Activated CD4-positive, CD25-positive, alpha-beta regulatory T cell treated with anti-CD3 and anti-CD28 coated beads, Interleukin-2, amount 50 U/mL, for 72 hours (primary cell): ENCODE results near the gene HRK.

Source experiments
- DNase-seq: peaks from one replicate; pipeline ENCODE4 v3.0.0; 2021

The HRK gene

DNA sequence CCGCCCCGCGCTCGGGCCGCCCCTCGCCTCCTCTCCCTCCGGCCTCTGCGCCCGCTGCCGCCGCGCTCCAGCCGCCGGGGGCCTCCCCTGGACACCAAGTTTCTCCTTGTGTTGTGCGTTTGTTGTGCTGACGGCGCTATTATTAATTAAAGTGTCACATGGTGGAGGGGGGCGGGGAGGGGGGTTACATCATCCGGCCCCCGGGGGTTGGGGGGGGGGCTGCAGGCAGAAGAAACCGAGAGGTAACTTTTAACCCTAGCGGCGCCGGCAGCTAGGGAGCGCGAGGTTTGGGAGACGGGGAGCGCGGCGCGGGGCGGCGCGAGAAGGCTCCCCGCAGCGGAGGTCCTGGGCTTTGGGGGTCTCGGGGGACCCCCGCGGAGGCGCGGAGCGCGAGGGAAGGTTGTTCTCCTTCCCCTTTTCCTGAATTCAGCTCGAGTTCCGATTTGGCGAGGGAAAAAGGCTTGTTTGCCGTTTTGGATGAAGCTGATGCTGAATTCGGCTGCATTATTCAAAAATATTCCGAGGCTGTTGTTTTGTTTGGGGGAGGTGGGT lies at the start of gene HRK:
TSS of gene HRK (minus strand) at position 117 of the 552 bp plus-strand sequence. CDS start 134 bp downstream, outside the sequence.
- DNase-seq, result no peak

DNA sequence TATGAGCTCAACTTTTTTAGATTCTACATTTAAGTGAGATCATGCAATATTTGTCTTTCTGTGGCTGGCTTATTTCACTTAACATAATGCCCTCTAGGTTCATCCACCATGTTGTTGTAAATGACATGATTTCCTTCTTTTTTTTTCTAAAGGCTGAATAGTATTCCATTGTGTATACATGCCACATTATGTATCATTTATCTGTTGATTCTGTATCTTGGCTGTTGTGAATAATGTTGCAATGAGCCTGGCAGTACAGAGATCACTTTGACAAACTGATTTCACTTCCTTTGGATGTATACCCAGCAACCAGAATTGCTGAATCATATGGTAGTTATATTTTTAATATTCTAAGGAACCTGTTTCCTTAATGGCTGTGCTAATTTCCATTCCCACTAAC lies 48.6 kb upstream of the HRK start:
- DNase-seq, result no peak

- no peak for DNase-seq
Observed at GRCh38 chr12:116928504-116928903, 47.3 kb upstream of the HRK start.

- no peak for DNase-seq
Observed at GRCh38 chr12:116927244-116927940, 46.2 kb upstream of the HRK start.

GRCh38 chr12:116926283-116927243 lies 45.3 kb upstream of the HRK start:
- no peak for DNase-seq

DNA sequence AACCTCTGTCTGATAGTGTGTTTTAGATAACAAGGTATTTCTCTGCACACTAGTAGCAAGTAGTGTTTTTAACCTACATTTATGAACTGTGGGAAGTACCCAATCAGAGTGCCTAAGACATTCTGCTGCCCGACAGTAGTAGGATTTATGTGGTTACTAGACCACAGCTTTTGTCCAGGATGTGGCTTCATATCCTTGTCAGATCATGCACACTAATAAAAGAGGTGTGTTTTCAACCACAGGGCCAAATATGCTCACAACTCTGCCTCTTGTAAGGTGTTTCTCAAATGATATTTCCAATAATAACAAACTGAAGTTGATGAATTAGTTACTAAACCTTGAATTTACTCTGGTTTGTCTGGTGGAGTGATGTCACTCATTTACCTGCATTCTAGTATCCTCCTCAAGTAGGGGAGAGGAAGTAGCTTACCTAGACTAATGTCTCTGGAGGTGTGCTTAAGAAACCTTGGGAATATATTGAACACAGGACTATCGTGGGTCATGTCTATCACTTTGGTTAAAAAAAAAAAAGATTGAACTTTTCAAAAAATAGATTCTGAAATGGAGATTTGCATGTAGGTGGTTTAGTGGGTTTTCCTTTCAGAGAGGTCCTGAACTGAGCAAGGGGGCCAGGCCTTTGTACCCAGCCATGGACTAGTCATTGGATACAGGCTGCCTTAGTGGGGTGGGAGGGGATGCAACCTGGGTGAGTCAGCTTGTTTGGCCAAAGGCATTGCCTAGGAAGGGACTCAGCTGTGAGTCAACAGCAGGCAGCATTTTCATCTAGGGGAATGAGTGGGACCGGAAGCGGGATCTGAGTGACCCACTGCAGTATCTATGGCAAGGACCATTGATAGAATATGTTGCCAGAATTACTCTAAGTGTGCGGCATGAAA lies 43.6 kb upstream of the HRK start:
- DNase-seq, result no peak

DNA sequence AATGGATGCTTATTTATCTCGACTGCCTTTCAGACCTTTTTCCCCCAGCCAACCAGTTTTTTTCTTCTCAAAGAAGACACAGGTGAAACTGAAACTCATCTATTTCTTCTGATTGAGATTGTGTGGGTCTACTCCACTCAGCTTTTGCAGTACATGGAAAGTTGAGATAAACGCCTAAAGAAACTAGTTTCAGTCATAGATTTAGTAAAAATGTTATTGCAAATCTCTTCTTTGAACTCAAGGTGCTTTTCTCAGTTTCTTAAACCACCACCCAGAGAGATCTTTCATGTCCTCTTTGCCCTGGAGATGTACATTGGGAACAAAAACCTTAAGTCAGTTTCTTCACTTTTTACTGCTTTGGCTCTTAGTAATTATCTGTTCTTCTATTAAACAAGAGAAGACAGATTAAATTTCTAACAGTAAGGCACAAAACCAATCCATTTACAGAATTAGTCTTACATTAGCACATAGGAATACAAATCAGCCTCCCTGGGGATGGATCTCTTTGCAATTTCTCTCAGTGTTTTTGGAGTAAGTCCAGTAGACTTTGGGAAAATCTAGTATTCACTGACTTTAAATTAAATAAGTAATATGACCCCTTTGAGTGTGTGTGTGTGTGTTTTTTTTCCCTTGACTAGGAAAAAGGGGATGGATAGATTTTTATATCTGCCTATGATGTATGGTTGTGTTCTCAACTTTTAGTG lies 41.1 kb upstream of the HRK start:
- DNase-seq, result no peak

DNA sequence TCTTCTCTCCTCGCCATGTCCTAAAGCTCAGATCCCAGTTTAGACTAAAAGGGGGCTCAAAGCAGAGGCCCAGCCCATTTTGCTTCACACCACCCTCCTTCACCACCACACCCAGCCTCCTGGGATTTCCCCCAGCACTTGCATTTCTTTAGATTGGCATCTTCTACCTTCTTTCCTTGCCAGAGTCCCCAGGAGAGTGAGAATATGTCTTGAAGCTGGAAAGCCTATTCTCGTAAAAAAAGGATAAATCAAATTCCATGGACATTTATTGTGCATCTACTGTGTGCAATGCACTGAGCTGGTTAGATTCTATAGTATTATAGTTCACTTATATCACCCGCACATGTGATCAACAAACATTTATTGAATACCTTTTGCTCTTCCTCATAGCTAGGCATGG lies 39.7 kb upstream of the HRK start:
- DNase-seq, result no peak

DNA sequence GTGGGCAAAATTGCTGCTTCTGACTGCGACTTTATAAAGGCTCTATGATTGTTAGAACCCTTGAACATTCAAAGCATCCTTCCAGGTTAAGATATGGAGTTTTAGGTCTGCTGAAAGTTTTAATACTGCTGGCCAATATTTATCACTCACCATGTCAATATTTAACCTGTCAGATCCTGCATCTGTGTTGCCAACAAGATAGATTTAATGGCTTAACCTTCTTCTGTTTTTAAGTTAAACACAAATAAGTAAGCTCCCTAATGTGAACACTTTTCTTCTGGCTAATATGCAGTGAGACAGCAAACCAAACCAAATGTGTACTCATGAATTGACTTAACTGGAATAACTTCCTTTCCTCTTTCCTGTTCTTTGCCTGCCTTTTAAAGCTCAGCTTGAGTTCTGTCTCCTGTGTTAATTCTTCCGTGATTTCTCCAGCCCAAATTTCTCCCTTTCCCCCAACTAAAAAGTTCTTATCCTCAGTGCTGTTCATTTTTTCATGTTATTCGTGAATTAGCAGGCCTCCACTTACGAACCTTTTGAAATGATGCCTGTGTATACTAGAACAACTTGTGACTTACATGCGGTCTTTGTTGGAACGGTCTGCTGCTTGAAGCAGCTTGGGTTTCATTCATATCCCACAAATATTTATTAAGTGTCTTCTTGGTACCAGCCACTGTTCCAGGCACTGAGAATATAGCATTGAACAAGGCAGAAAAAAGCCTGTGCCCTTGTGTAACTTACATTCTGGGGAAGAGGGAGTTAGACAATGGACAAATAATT lies 38.7 kb upstream of the HRK start:
- no peak for DNase-seq

- DNase-seq, result no peak
Observed at GRCh38 chr12:116919247-116919661, 38.0 kb upstream of the HRK start.

DNA sequence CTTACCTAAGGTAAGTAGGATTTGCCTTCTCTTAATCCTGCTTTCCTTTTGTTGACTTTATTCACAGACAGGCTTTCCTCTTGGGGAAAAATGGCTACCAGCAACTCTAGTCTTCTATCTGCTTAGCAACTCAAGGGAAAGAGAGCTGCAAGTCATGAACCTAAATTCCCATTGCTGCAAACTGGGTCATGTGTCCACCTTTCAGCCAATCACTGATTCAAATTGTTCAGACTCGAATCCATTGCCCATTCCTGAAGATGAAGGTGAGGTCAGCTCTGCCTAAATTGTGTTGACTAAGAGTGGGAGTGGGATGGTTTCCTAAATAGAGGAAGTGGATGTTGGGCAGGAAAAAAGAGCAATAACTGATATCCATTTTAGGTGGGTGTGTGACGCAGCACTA lies 37.2 kb upstream of the HRK start:
- no peak for DNase-seq

DNA sequence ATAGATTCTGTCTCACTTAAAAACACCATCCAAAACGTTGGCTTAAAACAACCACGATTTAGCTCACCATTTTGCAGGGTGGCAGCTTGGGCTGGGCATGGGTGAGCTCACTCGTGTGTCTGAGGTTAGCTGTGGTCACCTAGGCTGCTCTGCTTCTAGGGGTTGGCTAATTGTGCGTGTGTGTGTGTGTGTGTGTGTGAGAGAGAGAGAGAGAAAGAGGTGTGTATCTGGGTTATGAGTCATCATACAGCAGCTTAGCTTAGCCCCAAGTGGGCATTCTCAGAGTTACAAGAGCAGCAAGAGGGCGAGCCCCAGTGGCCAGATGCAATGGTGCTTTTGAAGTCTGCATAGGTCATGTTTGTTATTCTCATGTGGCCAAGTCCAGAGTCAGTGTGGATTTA lies 35.5 kb upstream of the HRK start:
- DNase-seq, result peak; percentile 31

DNA sequence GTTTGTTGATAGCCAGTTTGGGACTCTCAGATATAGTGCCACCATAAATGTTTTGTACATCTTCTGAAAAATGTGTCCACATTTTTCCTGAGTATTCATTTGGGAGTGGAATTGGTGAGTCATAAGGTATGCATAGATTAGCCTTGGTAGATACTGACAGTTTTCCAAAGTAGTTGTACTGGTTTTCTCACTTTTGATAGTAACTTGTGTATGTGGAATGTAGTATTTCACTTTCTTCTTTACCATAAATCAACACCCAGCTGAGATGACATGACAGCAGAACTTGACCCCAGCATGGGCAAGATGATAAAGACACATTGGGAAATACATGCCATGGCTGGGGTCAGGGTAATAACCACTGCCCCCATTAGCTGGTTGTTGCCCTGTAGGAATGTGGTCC lies 34.9 kb upstream of the HRK start:
- DNase-seq, result no peak

GRCh38 chr12:116915326-116915725 lies 34.1 kb upstream of the HRK start:
- no peak for DNase-seq

DNA sequence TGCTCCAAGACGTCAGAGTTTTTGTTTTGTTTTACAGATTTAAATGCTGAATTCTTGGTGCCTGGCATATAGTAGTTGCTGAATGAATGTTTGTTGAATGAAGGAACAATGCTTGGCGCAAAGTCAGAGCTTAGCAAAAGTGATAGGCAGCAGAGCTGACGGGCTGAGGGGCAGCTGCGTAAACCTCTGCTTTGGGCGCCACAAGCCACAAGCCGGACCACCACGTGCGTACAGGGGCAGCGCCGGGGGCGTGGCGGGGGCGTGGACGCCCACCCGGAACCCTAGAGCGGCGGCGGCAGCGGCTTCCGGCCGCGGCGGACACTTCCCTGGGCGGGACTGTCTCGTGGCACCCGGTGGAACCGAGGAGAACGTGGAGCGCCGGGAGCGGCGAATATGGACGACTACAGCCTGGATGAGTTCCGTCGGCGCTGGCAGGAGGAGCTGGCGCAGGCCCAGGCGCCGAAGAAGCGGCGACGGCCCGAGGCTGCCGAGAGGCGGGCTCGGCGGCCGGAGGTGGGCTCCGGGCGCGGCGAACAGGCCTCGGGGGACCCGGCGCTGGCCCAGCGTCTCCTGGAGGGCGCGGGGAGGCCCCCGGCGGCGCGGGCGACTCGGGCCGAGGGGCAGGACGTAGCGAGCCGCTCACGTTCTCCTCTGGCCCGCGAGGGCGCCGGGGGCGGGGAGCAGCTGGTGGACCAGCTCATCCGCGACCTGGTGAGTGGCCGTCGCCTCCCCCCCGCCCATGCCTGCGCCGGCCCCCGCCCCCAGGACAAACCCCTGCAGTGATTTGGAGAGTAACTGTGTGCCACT lies 29.6 kb upstream of the HRK start, which contains the start of gene FBXW8:
TSS of gene FBXW8 (plus strand) at position 306 of the 807 bp plus-strand sequence. CDS start at position 394, 88 bp downstream.
- peak; percentile 71 for DNase-seq

- no peak for DNase-seq
Observed at GRCh38 chr12:116910280-116910644, 29.0 kb upstream of the HRK start.

GRCh38 chr12:116906285-116906684 lies 25.0 kb upstream of the HRK start:
- no peak for DNase-seq

DNA sequence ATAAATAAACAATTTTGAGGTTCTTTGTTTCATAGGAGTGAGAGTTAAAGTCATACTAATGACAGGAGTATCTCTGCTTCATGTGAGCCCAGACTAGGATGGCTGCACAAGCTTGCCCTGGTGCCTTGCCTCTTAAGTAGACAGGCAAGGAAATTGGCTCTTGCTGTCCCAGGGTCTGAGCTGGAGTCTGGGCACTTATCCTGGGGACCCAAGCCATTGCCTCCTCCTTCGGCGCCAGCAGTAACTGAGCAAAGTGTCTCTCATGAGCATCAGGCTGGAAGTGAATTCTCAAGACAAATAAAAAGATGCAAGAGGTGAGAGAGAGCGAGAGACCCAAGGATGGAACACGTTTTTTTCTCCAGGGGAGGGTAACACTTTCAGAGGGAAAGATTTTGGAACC lies 22.6 kb upstream of the HRK start:
- DNase-seq, result no peak

- DNase-seq, result no peak
Observed at GRCh38 chr12:116901612-116902011, 20.4 kb upstream of the HRK start.

DNA sequence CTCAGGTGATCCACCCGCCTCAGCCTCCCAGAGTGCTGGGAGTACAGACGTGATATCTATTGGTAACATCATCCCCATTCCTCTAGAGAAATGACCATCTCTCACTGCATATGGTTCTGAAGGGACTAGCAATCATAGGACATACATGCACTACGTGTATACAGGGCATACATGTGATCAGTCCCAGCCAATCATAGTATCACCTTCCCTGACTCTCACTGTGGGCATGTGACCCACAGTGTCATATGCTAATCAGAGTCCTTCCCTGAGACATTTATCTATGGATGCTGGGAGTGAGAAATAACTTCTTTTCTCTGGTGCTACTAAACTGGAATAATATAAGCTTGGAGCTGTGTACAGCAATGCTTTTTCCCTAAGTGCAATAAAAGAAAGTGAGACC lies 17.4 kb upstream of the HRK start:
- no peak for DNase-seq
